GM18907 (cell line): Measurements from ENCODE around the gene ALG9.
A peak's percentile ranks its signal among the peaks of the same experiment; 100 is the strongest.
"Not testable (repeated sequence)": the region's sequence is repeated elsewhere in the genome, so short reads cannot be mapped to it uniquely, and the experiment has no call there.

Source experiments
- ATAC-seq: cut with Tn5 transposase; IDR thresholded peaks from one replicate; pipeline ENCODE4 v1.9.1; 2021; ENCODE audit warnings: mild to moderate bottlenecking, moderate library complexity; ENCODE audit not compliant: unreplicated experiment

The ALG9 gene

GRCh38 chr11:111885053-111885452 lies 13.7 kb upstream of the ALG9 start:
- ATAC-seq: not testable (repeated sequence)

- no peak for ATAC-seq
These were observed 10.8 kb upstream of the ALG9 start for GRCh38 chr11:111882202-111882601.

GRCh38 chr11:111879637-111879960 lies 8.2 kb upstream of the ALG9 start:
- no peak for ATAC-seq

- peak; percentile 90 for ATAC-seq
These were observed 7.7 kb upstream of the ALG9 start, which contains the start of the genes CFAP68 and FDXACB1 for GRCh38 chr11:111878849-111879636. CFAP68 (plus strand) TSS chr11:111879541; CDS start chr11:111879561, 20 bp downstream. FDXACB1 (minus strand) TSS chr11:111879165; CDS start chr11:111879132, 33 bp downstream.

- peak; percentile 22 for ATAC-seq
These were observed 7.0 kb upstream of the ALG9 start for GRCh38 chr11:111878385-111878848.

GRCh38 chr11:111871693-111872161 lies 346 bp upstream of the ALG9 start:
- no peak for ATAC-seq

- ATAC-seq: peak; percentile 6
These were observed 877 bp downstream of the ALG9 start for GRCh38 chr11:111870522-111870885.

- no peak for ATAC-seq
These were observed 1.3 kb downstream of the ALG9 start for GRCh38 chr11:111870113-111870512.

GRCh38 chr11:111860257-111860656 lies 11.1 kb downstream of the ALG9 start:
- no peak for ATAC-seq

- ATAC-seq: no peak
These were observed 15.9 kb downstream of the ALG9 start for GRCh38 chr11:111855506-111855905.

GRCh38 chr11:111852103-111852502 lies 19.3 kb downstream of the ALG9 start:
- ATAC-seq: no peak

- ATAC-seq: no peak
These were observed 19.7 kb downstream of the ALG9 start for GRCh38 chr11:111851636-111852035.

GRCh38 chr11:111851067-111851466 lies 20.3 kb downstream of the ALG9 start:
- ATAC-seq: no peak

GRCh38 chr11:111849631-111850030 lies 21.8 kb downstream of the ALG9 start:
- ATAC-seq: no peak

GRCh38 chr11:111846636-111847035 lies 24.7 kb downstream of the ALG9 start:
- ATAC-seq: no peak

GRCh38 chr11:111846063-111846462 lies 25.3 kb downstream of the ALG9 start:
- no peak for ATAC-seq

GRCh38 chr11:111845276-111846028 lies 25.9 kb downstream of the ALG9 start:
- ATAC-seq: no peak

GRCh38 chr11:111843661-111844060 lies 27.7 kb downstream of the ALG9 start:
- ATAC-seq: no peak

- no peak for ATAC-seq
These were observed 29.9 kb downstream of the ALG9 start for GRCh38 chr11:111841370-111842053.

GRCh38 chr11:111840143-111840542 lies 31.2 kb downstream of the ALG9 start:
- ATAC-seq: no peak

- no peak for ATAC-seq
These were observed 33.3 kb downstream of the ALG9 start for GRCh38 chr11:111838054-111838453.
